Nucleus accumbens (tissue), 56 donors: Measurements from ENCODE around the gene ANKRD33B.
"Not testable (repeated sequence)": the region's sequence is repeated elsewhere in the genome, so short reads cannot be mapped to it uniquely, and the experiment has no call there.

Source experiments
- DNase-seq, 56 donors: peaks; one replicate each; lab custom pipeline; 2025; lab: John Stamatoyannopoulos, UW

ANKRD33B gene

DNA sequence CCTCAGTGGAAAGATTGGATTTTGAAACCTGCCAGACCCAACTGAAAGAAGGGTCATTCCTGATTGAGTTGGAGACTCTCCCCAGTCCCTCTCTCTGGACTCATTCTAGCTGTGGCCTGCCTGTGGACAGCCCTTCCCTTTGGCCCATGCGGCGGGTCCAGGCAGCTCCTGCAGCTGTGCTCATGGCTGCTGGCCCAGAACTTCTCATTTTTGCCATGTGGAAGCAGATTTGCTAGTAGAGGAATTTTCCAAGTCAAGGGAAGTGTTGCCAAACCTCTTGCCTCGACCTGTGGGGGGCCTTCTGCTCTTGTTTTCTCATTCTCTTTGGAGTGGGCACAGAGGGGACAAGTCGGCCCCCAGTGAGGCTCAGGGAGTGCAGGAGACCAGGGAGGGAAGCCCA, 89.2 kb downstream of the ANKRD33B start:
- no peak for DNase-seq

DNA sequence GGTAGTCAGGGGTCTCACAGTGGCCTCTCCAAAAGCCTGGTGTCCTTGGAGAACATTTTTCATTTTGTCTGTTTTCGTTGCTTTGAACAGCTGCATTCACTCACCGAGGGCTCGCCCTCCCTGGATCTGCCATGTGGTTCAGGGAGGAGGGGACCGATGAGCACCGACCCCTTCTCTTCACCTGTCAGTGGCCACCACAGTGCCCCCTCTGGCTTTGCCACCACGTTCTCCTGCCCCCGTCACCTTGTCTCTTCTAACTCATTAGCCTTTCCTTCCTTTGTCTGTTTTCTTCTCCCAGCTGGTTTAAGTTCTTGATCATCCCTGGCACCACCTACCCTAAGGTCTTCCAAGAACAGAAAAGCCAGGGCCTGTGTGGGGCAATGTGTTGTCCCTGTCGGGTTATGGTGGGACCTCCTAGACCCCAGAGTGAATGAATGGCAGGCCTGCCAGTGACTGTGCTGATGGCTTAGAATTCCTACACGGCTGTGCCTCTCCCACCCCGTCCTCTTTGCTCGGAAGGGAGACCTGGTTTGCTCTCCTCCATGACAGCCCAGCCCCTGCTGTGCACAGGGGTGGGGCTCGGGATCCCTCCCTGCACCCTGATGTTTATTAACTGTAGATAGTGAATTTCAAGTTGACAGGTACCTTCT, 90.0 kb downstream of the ANKRD33B start:
- no peak for DNase-seq

GRCh38 chr5:10654566-10654965, 90.7 kb downstream of the ANKRD33B start:
- no peak for DNase-seq

DNA sequence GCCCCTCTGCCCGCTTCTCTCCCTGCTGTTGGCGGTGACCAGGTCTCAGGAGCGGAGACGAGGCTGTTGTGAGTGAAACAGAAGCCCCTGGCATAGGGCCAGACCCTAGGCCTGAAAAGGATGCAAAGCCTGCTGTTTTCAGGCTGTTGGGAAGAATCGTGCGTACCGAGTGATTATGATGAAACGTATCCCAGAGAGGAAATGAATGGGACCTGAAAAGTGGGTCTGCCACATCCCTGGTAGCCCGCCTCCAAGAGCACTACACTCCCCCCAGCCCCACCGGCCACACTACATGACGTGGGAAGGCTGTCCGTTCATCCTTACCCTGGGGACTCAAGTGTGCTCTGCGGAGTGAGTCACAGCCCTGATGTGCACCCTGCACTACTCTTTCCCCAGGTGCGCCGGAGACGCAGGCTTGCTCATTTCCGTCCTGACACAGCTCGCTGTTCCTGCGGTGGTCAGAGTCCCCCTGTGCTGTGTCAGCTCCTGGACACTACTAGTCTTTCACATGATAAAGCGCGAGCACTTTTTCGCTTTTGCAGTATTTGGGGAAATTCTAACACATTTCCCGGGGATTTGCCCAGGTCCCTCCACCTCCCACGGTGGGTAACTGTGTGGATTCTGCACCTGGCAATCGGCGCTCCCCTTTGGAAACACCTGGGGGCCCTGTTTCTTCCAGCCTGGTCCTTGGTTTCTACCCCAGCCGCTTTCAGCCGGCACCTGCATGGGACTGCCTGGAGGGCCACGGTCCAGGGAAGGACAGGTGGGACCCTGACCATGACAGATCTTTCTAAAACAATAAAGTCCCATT, 91.5 kb downstream of the ANKRD33B start:
- no peak for DNase-seq

DNA sequence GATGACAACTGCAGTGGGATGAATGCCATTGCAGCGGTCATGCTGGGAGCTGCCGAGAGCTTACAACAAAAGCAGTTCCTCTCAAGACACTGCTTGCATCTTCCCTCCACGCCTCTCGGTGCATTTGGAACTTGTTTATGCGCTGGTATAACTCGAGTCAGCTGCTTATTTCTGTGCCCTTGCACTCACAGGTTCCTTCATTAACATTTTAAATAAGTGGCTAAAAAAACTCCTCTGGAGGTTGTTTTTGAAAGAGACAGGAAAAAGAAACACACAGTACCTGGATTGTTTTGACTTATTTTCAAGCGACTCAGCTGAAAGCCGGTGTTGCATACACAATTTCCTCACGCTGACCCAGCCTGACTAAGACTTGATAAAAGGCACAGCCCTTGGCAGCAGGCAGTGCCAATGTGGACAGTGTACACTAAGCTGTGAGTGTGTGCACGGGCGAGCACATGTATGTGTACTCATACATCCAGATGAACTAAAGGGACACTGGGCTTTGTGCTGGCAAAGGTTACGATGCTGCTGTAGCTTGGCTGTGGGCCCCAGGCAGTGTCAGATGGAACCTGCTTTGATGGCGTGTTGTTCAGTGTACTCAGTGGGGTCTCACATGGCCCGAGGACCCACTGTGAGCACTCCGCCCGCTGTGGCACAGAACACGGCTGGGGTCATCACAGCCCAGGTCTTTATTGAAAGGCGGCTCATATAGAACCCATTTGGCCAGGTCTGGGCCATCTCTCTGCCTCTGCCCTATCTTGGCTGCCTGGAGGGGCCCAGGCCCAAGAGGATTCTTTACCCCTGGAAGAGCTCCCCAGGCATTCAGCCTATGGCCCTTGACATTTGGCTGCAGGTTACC, 92.3 kb downstream of the ANKRD33B start:
- peak in 1 of 56 donors; percentile 27 for DNase-seq

DNA sequence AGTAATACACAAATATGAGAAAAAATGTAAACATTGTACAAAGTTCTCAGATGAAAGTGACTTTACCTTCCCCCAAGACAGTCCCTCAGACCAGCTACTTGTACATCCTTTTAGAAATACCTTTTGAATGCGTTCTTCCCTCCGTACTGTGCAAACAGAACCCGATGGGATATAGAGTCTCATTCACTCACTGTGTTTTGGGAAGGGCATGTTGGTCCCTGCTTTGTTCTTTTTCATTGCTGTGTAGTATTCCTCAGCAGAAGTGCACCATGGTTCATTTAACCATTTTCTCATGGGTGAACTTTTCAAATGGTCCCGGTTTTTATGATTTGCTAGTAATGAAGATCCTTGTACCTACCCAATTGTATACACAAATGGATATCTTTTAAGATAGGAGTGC, 94.4 kb downstream of the ANKRD33B start:
- DNase-seq = no peak

DNA sequence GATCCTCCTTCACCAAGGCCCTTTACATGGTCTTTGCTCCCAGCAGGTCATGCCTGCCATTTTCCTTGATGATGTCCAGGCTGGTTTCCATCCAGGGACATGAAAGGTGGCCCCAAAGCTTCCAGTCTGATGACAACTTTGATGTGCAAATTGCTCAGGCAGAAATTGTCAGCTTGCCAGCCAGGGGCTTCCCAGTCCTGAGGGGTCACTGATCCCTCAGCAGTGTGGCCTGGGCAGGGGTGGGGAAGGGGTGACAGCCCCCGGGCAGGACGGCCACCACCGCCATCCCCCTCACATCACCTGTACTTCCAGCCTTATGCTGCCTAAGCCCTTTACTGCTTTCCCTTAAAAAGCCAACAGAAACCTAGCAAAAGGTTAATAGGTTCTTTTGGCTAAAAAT, 96.3 kb downstream of the ANKRD33B start:
- DNase-seq = no peak

- no peak for DNase-seq
These were observed 97.0 kb downstream of the ANKRD33B start for GRCh38 chr5:10660720-10661387.

- no peak for DNase-seq
These were observed 97.5 kb downstream of the ANKRD33B start for GRCh38 chr5:10661401-10661800.

DNA sequence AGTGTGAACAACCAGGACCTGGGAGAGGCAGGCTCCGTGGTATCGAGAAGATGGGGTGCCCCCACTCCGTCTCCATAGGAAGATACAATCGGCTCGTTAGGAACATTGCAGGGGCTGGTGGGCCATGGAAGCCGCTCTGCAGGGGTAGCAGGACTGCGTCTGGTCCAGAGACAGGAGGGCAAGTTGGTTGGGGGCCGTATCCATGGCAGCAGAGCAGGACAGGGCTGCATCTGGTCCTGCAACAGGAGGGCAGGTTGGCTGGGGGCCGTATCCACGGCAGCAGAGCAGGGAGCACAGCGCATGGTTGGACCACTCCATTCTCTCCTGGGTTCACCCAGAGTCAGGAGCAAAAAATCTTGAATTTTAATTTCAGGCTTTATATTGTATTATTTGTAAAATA, 98.2 kb downstream of the ANKRD33B start:
- DNase-seq = no peak

GRCh38 chr5:10662661-10663488, 99.0 kb downstream of the ANKRD33B start:
- DNase-seq = no peak

- no peak for DNase-seq
These were observed 99.8 kb downstream of the ANKRD33B start for GRCh38 chr5:10663489-10664179.

- DNase-seq = not testable (repeated sequence)
These were observed 100.4 kb downstream of the ANKRD33B start for GRCh38 chr5:10664180-10664769.

GRCh38 chr5:10665799-10666198, 101.9 kb downstream of the ANKRD33B start:
- DNase-seq = no peak

DNA sequence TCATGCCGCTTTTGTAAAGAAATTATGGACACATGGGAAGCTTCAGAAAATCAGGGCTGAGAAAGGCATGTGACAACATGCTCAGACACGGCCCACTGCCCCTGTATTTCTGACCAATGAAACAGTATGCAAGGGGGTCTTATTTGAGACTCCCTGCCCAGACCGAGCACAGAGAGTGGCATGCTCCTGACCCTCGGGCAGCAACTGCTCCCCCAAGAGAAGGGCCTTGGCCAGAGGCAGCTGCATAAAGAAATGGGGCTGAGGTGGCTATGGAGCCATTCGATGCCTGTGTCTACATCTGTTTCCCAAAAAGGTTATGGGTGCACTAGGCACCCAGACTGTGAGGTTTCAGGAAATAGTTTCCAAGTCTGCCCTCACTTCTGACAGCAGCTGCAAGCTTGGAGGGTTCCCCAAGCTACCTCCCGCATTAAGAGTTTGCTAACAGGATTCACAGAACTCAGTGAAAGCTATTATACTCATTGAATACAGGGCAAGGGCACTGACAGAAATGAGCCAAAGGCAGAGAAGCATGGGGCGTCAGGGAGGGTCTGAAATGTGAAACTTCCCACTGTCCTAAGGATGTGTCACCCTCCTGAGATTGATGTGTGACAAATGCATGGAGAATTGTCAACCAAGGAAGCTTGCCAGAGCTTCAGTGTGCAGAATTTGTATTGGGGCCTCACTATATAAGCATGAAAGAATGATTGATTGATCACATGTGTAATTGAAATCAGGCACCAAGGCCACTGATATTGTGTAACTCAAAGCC, 102.8 kb downstream of the ANKRD33B start:
- DNase-seq = no peak

DNA sequence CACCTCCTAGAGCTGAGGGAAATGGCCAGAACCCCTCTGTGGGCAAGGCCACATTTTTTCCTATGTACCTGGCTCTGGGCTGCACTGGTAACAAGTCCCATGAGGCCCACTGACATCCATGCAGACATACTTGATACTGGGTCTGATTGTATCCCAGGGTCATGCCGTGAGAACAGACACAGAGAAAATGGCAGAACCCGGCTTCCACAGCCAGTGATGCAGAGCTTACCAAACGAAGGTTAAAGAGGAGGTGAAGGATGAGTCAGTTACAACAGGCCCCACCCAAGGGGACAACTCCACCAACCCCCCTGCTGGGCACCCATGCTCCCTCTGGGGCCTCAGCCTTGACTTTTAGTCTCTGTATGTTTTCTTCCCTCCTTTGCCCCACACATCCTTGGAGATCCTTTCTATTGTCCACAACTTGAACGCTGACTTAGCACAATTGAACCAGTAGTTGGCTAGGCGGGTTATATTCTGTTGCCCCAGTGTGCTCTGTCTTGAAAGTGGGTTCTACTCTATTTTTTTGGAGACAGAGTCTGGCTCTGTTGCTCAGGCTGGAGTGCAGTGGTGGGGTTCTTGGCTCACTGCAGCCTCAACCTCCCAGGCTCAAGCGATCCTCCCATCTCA, 103.7 kb downstream of the ANKRD33B start:
- no peak for DNase-seq

DNA sequence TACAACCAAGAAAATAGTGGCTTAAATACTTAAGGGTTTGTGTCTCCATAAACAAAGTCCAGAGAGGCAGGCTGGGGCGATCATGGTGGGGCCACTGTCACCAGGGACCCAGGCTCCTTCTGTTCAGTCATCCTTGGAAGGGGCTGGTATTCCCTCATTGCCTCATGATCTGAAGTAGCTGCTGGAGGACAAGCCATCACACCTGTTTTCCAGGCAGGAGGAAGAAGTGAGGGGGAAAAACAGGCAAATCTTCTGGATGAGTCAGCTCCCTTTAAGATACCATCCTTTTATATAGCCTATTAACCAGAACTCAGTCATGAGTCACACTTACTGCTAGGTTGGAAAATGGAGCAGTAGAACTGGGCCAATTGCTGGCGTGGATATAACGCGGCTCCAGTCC, 104.8 kb downstream of the ANKRD33B start:
- no peak for DNase-seq

DNA sequence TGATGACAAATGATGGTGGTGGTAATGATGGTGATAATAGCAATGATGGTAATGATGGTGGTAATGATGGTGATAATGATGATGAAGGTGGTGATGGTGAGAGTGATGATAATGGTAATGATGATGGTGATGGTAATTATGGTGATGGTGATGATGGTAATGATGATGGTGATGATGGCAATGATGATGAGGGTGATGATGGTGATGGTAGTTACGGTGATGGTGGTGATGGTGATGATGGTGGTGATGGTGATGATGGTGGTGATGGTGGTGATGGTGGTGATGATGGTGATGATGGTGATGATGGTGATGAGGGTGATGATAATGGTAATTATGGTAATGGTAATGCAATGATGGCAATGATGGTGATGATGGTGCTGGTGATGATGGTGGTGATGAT, 106.1 kb downstream of the ANKRD33B start:
- DNase-seq = no peak
